ENCODE measurements around the gene COL4A2. TPM values are rescaled to one million over a fixed set of nuclear protein-coding genes. Genes with fewer than 3 reads are reported as not detected.

Gene COL4A2
- 126 TPM for total RNA-seq
- long read RNA-seq, full-length matches to known transcripts: 52 of 178 reads
- long read RNA-seq, partial matches to known transcripts: 110 of 178 reads
- long read RNA-seq, other reads (novel, unspliced or antisense): 16 of 178 reads

- intact Hi-C loops (cut with micrococcal nuclease): loop anchor here (10.0 kb wide), 2 partner anchors 72 to 108 kb away; no protein-coding TSS in a partner anchor
- ATAC-seq: peak; percentile 85
- DNase-seq: peak; percentile 93
Observed at GRCh38 chr13:110306960-110307766, at the start of gene COL4A2, which contains the start of gene COL4A1. Gene COL4A2 (plus strand): TSS chr13:110307284. CDS start chr13:110307904, 620 bp downstream. Gene COL4A1 (minus strand): TSS chr13:110307157. CDS start chr13:110307027, 130 bp downstream.

DNA sequence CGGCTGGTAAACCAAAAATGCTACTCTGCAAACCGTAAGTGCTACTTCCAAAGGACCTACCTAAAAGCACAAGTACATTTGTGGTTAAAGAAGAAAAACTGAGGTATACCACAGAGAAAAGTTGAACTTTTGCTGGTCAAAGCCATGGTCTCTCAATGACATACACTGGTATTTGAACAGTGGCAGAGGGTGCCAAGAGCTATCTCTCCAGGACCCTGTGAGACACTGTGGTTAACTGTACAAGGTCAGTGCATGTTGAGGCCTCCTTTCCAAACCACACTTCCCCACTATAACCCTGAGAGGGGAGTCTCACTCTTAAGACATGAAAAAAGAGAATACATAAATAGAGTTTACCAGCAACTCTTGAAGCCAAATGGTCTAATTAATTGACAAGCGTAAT, 49.7 kb upstream of the COL4A2 start:
- DNase-seq (no peak), ATAC-seq (no peak)
- intact Hi-C loops (cut with micrococcal nuclease): no loop called here

DNA sequence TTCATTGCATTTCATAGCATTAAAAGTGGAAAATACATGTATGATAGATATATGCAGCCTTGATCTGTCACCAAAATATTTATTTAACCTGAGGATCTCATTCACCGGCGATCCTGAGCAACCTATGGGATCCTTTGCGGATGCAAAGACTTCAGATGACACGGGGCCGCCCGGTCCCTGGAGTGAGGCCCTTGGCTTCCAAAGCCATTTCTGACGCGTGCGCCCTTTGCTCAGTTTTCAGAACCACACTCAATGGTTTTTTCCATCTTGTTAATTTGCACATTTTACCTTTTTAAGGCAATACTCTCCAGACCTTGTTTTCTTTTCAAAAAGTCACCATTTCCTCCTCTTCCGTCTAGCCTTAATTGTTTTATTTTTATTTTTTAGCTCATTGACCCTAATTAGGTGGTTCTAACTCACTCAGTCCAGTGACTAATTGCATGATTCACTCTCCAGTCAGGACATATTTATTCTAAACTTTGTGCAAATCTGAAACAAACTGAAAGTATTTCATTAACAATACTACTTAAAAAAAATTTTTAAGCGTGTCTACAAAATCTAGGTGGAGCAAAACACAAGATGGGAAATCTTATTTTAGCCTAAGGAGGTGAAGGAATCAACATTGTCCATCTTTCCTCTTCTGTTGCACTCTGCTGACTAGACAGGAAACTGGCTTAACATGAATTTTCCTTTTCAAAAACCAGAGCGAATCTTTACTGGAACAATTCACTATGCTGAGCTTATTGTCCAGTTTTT, 48.0 kb upstream of the COL4A2 start:
- intact Hi-C loops (cut with micrococcal nuclease): no loop called here
- DNase-seq: no peak
- no peak for ATAC-seq

- ATAC-seq (no peak), DNase-seq (no peak)
- intact Hi-C loops (cut with micrococcal nuclease): no loop called here
Observed at GRCh38 chr13:110259651-110260050, 47.4 kb upstream of the COL4A2 start.

DNA sequence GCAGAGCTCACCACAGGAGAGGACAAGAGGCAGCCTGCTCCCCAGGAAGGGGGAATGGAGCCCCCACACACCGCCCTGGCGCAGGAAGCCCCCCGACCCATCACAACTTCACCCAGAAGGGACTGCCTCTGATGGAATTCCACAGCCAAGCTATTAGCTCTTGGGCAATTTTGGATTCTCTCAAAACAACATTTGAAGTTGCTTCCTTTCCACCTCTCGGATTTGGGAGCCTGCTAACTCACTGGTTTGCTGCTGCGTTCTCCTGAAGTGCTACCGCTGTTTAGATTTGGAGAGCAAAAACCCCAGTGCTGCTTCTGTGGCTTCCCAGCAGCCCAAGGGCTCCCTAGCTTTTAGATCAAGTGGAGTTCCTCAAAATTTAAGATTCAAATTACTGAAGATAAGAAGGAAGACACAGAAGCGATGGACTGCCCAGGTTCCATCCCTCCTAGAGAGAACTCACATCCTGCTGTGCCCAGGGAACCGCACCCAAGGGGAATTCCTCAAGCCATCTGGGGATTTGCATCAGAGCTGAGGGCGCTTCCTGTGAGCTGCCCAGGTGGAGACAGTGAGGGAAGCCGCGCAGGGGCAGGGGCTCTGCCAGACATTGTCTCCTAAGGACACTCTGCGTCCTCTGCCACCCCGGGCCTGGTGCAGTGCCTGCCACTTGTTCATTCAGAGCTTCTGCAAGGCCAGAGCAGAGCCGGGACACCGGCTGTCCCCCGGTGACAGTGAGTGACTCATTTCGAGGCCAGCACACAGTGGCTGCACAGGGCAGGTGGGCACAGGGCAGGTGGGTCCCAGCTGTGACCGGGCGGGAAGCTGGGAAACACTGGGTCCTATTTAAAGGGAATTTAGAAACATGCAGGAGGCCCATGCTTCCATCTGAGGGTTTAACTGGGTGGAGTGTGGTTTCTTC, 45.7 kb upstream of the COL4A2 start:
- ATAC-seq (no peak), DNase-seq (no peak)
- intact Hi-C loops (cut with micrococcal nuclease): no loop called here

DNA sequence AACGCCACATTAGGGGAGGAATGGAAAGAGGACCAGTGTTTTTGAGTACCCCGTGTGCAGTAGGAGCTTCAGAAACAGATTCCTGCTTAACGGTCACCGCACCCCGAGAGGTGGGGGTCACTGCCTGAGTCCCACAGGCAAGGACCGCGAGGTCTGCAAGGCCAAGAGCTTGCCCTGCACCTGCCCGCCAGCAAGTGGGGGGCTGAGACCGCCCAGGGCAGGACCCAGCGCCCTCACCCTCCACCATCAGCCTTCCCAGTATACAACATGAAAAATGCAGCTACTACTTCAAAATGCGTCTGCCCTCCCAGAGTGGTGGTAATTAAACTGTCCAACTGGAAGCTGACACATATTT, 45.0 kb upstream of the COL4A2 start:
- ATAC-seq: no peak
- intact Hi-C loops (cut with micrococcal nuclease): no loop called here

GRCh38 chr13:110262508-110263291, 44.4 kb upstream of the COL4A2 start:
- intact Hi-C loops (cut with micrococcal nuclease): no loop called here
- ATAC-seq (peak; percentile 80), DNase-seq (peak; percentile 51)

More for the DNA sequence above, 45.0 kb upstream of the COL4A2 start:
- no peak for DNase-seq

DNA sequence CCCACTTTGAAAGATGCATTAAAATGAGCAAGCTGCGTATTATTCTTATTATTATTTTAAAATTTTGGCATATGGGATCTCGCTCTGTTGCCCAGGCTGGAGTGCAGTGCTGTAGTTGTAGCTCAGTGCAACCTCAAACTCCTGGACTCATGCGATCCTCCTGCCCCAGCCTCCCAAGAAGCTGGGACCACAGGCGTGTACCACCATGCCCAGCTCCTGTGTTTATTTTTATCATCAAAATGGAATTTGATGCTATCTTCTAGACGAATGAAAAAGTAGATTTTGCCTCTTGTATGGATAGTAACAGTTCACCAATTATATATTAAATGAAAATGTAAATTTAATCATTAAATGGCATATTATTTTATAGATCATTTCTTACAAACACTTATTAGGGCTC, 43.7 kb upstream of the COL4A2 start:
- DNase-seq: no peak
- intact Hi-C loops (cut with micrococcal nuclease): no loop called here
- ATAC-seq: no peak

DNA sequence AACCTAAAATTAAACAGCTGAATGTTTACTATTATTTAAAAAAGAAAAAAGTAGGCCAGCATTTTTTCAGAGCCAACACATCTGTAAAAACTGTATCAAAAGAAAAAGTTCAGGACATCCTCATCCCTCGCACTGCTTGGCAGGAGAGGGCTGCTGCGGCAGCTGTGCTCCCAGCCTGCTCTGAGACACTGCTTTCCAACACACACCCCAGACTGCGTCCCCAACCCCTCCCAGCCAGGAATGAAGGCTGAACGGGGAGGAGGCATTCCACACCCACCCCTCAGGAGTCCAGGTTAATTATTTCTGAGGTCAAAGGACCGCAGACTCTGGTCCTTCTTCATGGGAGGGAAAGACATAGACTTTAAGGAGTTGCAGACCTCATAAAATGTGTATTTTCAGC, 43.2 kb upstream of the COL4A2 start:
- ATAC-seq (peak; percentile 82), DNase-seq (peak; percentile 75)
- intact Hi-C loops (cut with micrococcal nuclease): no loop called here

DNA sequence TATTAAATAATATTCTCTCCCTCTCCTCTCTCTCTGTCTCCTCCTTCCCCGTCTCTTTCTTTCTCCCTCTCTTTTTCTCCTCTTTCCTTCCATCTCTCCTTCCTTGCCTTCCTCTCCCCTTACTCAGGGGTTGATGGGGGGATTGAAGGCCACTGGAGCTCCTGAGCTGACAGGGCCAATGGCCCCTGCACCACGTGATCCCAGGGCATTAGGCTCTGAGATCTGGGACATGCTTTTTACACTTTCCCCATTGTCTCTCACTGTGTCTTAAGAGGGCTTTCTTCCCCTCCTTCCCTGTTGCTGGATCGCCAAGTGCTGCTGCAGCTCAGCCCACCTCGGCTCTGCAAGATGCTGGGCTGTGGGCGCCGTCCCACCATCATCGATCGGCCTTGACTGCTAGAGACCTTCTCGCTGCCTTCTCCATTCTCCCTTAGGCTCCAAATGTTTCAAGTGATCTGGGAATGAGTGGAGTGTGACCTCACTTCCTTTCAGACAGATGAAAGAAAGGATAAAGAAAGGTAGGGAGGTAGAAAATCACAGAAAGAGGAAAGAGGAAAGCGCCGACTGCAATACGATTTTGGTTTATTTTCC, 42.3 kb upstream of the COL4A2 start:
- ATAC-seq (no peak), DNase-seq (no peak)

GRCh38 chr13:110265341-110265681, 41.8 kb upstream of the COL4A2 start:
- ATAC-seq: peak; percentile 3
- DNase-seq: no peak
- intact Hi-C loops (cut with micrococcal nuclease): no loop called here

More for the DNA sequence above, 42.3 kb upstream of the COL4A2 start:
- intact Hi-C loops (cut with micrococcal nuclease): no loop called here

DNA sequence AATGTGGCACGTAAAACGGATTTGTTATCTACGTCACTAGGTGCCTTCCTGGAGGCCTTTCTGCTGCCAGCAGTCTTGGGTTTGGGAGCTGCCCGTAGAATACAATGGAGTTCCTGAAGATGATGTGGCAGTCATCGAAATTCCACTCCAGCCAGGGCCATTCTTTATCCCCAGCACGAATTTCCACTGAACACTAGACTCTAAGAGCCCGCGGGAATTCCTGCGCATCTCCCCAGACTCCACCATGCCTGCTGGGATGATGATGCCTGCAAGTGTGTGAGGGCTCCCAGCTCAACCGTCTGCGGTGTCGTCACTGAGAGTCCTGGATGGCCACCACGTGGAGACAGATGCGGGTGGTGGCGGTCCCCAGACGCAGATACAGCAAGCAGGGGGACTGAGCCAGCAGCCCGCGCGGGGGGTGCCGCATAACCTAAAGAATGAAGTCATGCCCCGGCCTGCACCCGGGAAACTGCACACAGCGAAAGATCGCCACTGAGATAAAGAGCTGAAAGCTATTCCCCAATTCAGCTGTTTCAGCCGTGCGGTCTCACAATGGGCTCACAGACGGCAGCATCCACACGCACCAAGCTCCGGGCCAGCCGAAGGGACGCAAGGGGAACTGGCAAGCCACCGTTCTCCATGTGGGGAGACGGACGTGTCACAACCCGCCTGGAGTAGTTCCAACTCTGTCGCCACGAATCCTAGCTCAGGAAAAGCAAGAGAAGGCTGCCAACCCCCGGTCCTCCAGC, 41.2 kb upstream of the COL4A2 start:
- ATAC-seq: peak; percentile 5

GRCh38 chr13:110266431-110266809, 40.7 kb upstream of the COL4A2 start:
- DNase-seq (no peak), ATAC-seq (no peak)
- intact Hi-C loops (cut with micrococcal nuclease): no loop called here

More for the DNA sequence above, 41.2 kb upstream of the COL4A2 start:
- intact Hi-C loops (cut with micrococcal nuclease): no loop called here
- peak; percentile 67 for DNase-seq

DNA sequence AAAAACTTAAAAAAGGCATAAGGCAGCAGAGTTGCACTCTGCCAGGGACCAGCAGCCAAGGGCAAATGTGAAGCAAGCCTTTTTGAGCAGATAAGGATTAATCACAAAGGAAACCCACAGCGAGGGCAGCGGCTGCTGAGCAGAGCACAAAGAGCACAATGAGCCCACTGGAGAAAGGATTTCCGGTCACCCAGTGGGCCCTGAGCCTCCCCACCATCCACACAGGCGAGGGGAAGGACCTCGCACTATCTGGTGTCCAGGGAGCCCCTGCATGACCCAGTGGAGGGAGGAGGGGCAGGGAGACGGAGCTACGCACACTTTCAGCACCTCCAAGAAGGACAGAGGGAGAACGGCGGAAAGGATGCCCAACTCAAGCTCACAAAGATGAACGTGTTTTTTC, 40.1 kb upstream of the COL4A2 start:
- ATAC-seq: no peak
- intact Hi-C loops (cut with micrococcal nuclease): no loop called here
- no peak for DNase-seq

GRCh38 chr13:110268061-110268460, 39.0 kb upstream of the COL4A2 start:
- no peak for ATAC-seq
- DNase-seq: no peak
- intact Hi-C loops (cut with micrococcal nuclease): no loop called here

DNA sequence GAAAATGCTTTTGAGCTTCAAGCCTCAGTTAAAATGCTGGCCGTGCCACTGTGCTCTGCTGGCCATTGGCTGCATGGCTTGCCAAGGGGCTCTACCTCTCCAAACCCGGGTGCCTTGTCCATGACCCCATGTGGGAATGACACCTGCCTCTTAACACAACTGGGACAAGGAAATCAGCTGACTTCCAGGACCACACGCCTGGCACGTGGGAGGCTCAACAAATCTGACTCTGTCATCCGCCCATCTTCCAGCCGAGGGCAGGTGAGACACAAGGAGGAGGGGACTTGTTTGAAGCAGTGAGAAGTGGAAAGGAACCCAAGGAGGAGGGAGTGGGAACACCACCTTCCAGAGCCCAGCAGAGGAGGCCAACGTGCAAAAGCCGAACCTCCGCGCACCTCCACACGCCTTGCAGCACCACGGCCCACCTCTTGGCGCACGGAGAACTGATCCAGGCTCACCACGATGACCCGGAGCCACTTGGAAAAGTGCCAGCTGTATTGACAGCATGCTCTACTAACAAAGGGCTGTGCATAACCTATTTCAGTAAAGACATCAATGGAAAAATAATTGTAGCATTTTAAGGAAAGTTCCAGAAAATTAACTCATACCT, 38.4 kb upstream of the COL4A2 start:
- DNase-seq (no peak), ATAC-seq (no peak)
- intact Hi-C loops (cut with micrococcal nuclease): no loop called here

Measured in left ventricle myocardium superior (tissue), 1 donor.